WTC11 (cell line): ENCODE measurements around the gene VEPH1. TPM values are rescaled to one million over a fixed set of nuclear protein-coding genes. Genes with fewer than 3 reads are reported as not detected.

Experiments
- ATAC-seq: fragments of 200-7000 bp; cut with Tn5 transposase; 2 replicates; pipeline ENCODE4 v1.10.0; 2021; ENCODE audit warnings: mild to moderate bottlenecking, moderate library complexity
- CTCF ChIA-PET: fragments of 300-600 bp; sonication (Branson Sonifier 250); formaldehyde crosslinking; loops from one replicate; lab custom pipeline; 2021; ENCODE audit warnings: antibody characterized with exemption; lab: Charles Lee
- POLR2A ChIA-PET: fragments of 350-600 bp; sonication (Branson Sonifier 250); formaldehyde crosslinking; loops from one replicate; lab custom pipeline; 2021; ENCODE audit warnings: antibody characterized with exemption; lab: Charles Lee
- DNase-seq: peaks from one replicate; pipeline ENCODE4 v3.0.0; 2021; ENCODE audit warnings: low spot score
- H3K27ac Mint-ChIP-seq: 2 replicates; pipeline ENCODE4 v1.8.0; 2021; ENCODE audit warnings: mixed read lengths
- H3K27me3 Mint-ChIP-seq: 2 replicates; pipeline ENCODE4 v1.8.0; 2021; ENCODE audit warnings: low read depth, mild to moderate bottlenecking, moderate library complexity, mixed read lengths
- H3K36me3 Mint-ChIP-seq: 2 replicates; pipeline ENCODE4 v1.8.0; 2021; ENCODE audit warnings: mixed read lengths
- H3K4me1 Mint-ChIP-seq: 2 replicates; pipeline ENCODE4 v1.8.0; 2022; ENCODE audit warnings: mixed read lengths
- H3K4me3 Mint-ChIP-seq: 2 replicates; pipeline ENCODE4 v1.8.0; 2021; ENCODE audit warnings: mild to moderate bottlenecking, moderate library complexity, mixed read lengths
- H3K9me3 Mint-ChIP-seq: 2 replicates; pipeline ENCODE4 v1.8.0; 2021; ENCODE audit warnings: mixed read lengths
- ATF1 ChIP-seq: sonication (generic); formaldehyde crosslinking; IDR thresholded peaks from 2 replicates; pipeline ENCODE4 v1.8.1; 2023; ENCODE audit warnings: mild to moderate bottlenecking, moderate library complexity, missing genetic modification reagents
- ATF6 ChIP-seq: sonication (generic); formaldehyde crosslinking; IDR thresholded peaks from 2 replicates; pipeline ENCODE4 v1.8.1; 2023; ENCODE audit warnings: mild to moderate bottlenecking, missing genetic modification reagents
- CREM ChIP-seq: sonication (generic); formaldehyde crosslinking; IDR thresholded peaks from 2 replicates; pipeline ENCODE4 v1.8.1; 2022; ENCODE audit warnings: mild to moderate bottlenecking, missing genetic modification reagents, moderate library complexity
- CTCF ChIP-seq: fragments of 200-600 bp; IDR thresholded peaks from 2 replicates; pipeline ENCODE4 v1.8.0; 2022; ENCODE audit warnings: antibody characterized with exemption
- EMX1 ChIP-seq: fragments of 250-450 bp; sonication (Bioruptor Pico); IDR thresholded peaks from 2 replicates; pipeline ENCODE4 v1.8.0; 2021; ENCODE audit warnings: mild to moderate bottlenecking
- FOXJ3 ChIP-seq: sonication (generic); formaldehyde crosslinking; IDR thresholded peaks from 2 replicates; pipeline ENCODE4 v1.9.0; 2021; ENCODE audit warnings: missing genetic modification reagents, mild to moderate bottlenecking, borderline replicate concordance
- IRF1 ChIP-seq: sonication (generic); formaldehyde crosslinking; IDR thresholded peaks from 2 replicates; pipeline ENCODE4 v1.8.0; 2023; ENCODE audit warnings: missing genetic modification reagents
- MAX ChIP-seq: sonication (generic); formaldehyde crosslinking; IDR thresholded peaks from 2 replicates; pipeline ENCODE4 v1.8.0; 2022; ENCODE audit warnings: mild to moderate bottlenecking, missing genetic modification reagents
- MLX ChIP-seq: sonication (generic); formaldehyde crosslinking; IDR thresholded peaks from 2 replicates; pipeline ENCODE4 v1.8.1; 2023; ENCODE audit warnings: mild to moderate bottlenecking, missing genetic modification reagents, moderate library complexity
- NFE2L1 ChIP-seq: sonication (generic); formaldehyde crosslinking; IDR thresholded peaks from 2 replicates; pipeline ENCODE4 v1.8.1; 2023; ENCODE audit warnings: missing genetic modification reagents
- SOX15 ChIP-seq: fragments of 250-450 bp; sonication (Bioruptor Pico); IDR thresholded peaks from 2 replicates; pipeline ENCODE4 v1.9.0; 2021; ENCODE audit warnings: mild to moderate bottlenecking
- SP1 ChIP-seq: sonication (generic); formaldehyde crosslinking; conservative IDR thresholded peaks from 2 replicates; pipeline ENCODE4 v1.8.1; 2022; ENCODE audit warnings: missing genetic modification reagents
- STAT6 ChIP-seq: sonication (generic); formaldehyde crosslinking; conservative IDR thresholded peaks from 2 replicates; pipeline ENCODE4 v1.8.1; 2023; ENCODE audit warnings: mild to moderate bottlenecking, low read depth, missing genetic modification reagents, moderate library complexity
- TP53 ChIP-seq: sonication (generic); formaldehyde crosslinking; IDR thresholded peaks from 2 replicates; pipeline ENCODE4 v1.8.1; 2023; ENCODE audit warnings: mild to moderate bottlenecking, missing genetic modification reagents
- ZBTB43 ChIP-seq: sonication (generic); formaldehyde crosslinking; IDR thresholded peaks from 2 replicates; pipeline ENCODE4 v1.8.1; 2023; ENCODE audit warnings: mild to moderate bottlenecking, missing genetic modification reagents
- ZNF219 ChIP-seq: sonication (generic); formaldehyde crosslinking; IDR thresholded peaks from 2 replicates; pipeline ENCODE4 v1.8.0; 2023; ENCODE audit warnings: missing genetic modification reagents, mild to moderate bottlenecking, borderline replicate concordance
- ZNF263 ChIP-seq: sonication (generic); formaldehyde crosslinking; IDR thresholded peaks from 2 replicates; pipeline ENCODE4 v1.8.1; 2022; ENCODE audit warnings: low read depth, mild to moderate bottlenecking, moderate library complexity, missing genetic modification reagents
- ZNF396 ChIP-seq: fragments of 250-450 bp; sonication (Bioruptor Pico); IDR thresholded peaks from 2 replicates; pipeline ENCODE4 v1.8.0; 2021; ENCODE audit warnings: mild to moderate bottlenecking, moderate library complexity, borderline replicate concordance
- ZNF423 ChIP-seq: fragments of 250-450 bp; sonication (Bioruptor Pico); IDR thresholded peaks from 2 replicates; pipeline ENCODE4 v2.1.2; 2022; ENCODE audit warnings: mild to moderate bottlenecking, moderate library complexity
- ZNF512 ChIP-seq: sonication (generic); formaldehyde crosslinking; IDR thresholded peaks from 2 replicates; pipeline ENCODE4 v1.8.1; 2022; ENCODE audit warnings: missing genetic modification reagents, borderline replicate concordance
- total RNA-seq: library from RNA; stranded (reverse); gene quantifications from 3 replicates; pipeline ENCODE4 v1.2.3, GENCODE V29; 2021

The VEPH1 gene
- total RNA-seq, 1 experiment from 2014 or later = 10.8 TPM

- peak overlapping the region; percentile 42; the same call in 1 of the 2 replicates for H3K27ac Mint-ChIP-seq
- ChIA-PET POLR2A (no interaction called here), CTCF (no interaction called here)
- H3K27me3 Mint-ChIP-seq = no peaks in the 10 kb centered on the region
- H3K4me3 Mint-ChIP-seq = no peak overlapping the region
- peaks cover 12% of the 10 kb centered on the region for H3K4me1 Mint-ChIP-seq
- TF ChIP-seq ZNF512 (CRISPR knock-in tag) (no peak), CTCF (no peak), ZNF396 (CRISPR knock-in tag) (no peak), STAT6 (CRISPR knock-in tag) (no peak), SOX15 (CRISPR knock-in tag) (no peak), ZBTB43 (CRISPR knock-in tag) (no peak), CREM (CRISPR knock-in tag) (no peak), NFE2L1 (CRISPR knock-in tag) (no peak), MLX (CRISPR knock-in tag) (no peak)
- TF ChIP-seq, all 79 proteins: peak for 0
- DNase-seq (no peak), ATAC-seq (no peak)
- Mint-ChIP-seq H3K9me3 (no peaks in the 10 kb centered on the region), H3K36me3 (0 out of 2 replicates have a peak, but pooled peaks cover 5% of the 10 kb centered on the region)
These were observed 92.3 kb downstream of the VEPH1 start for GRCh38 chr3:157410945-157411344.

GRCh38 chr3:157409516-157409915, 93.7 kb downstream of the VEPH1 start:
- POLR2A ChIA-PET = no interaction called here
- ATAC-seq (no peak), DNase-seq (no peak)
- H3K4me1 Mint-ChIP-seq = peaks cover 25% of the 10 kb centered on the region
- H3K4me3 Mint-ChIP-seq = no peak overlapping the region
- CTCF ChIA-PET = no interaction called here
- H3K27me3 Mint-ChIP-seq = no peaks in the 10 kb centered on the region
- H3K9me3 Mint-ChIP-seq = no peaks in the 10 kb centered on the region
- 0 out of 2 replicates have a peak, but pooled peaks cover 5% of the 10 kb centered on the region for H3K36me3 Mint-ChIP-seq
- H3K27ac Mint-ChIP-seq = no peak overlapping the region
- TF ChIP-seq TP53 (CRISPR knock-in tag) = no peak
- no peak for TF ChIP-seq FOXJ3 (CRISPR knock-in tag)
- no peak for TF ChIP-seq IRF1 (CRISPR knock-in tag)
- TF ChIP-seq STAT6 (CRISPR knock-in tag) = no peak
- no peak for TF ChIP-seq SP1 (CRISPR knock-in tag)
- TF ChIP-seq EMX1 (CRISPR knock-in tag) = no peak
- TF ChIP-seq ZNF219 (CRISPR knock-in tag) = no peak
- no peak for TF ChIP-seq MAX (CRISPR knock-in tag)
- no peak for TF ChIP-seq ZNF263 (CRISPR knock-in tag)
- TF ChIP-seq ATF1 = no peak
- no peak for TF ChIP-seq ZNF423 (CRISPR knock-in tag)
- TF ChIP-seq ATF6 (CRISPR knock-in tag) = no peak
